ENCODE measurements around the gene OSTM1.

DNA sequence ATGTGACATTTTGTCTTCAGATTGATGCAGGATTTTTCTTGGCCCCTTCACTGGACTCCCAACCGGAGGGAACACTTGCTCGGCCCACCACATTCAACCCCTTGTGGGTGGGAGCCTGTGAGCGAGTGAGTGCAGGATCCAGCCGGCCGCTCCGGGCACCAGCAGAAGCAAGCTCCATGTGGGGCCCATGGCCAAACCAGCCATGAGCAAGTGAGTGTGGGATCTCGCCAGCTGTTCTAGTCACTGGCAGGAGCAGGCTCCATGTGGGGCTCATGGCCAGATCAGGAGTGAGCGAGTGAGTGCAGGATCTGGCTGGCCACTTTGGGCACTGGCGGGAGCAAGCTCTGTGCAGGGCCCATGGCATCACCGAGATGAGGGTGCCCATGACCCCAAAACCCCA, 42.6 kb downstream of the OSTM1 start:
- TF ChIP-seq CTCF (conservative IDR thresholded peaks at IDR 0.05; ENCODE audit: low read length) (no peak), EZH2phosphoT487 (IDR thresholded peaks at IDR 0.05; ENCODE audit: borderline replicate concordance, low read depth, low read length) (no peak)
